Breast epithelium (tissue), 3 donors: Measurements from ENCODE around the gene NLGN4X.

Experiments
- POLR2A ChIP-seq: fragments of 450-650 bp; IDR thresholded peaks from one replicate; pipeline ENCODE4 v1.6.1; 2016; ENCODE audit warnings: antibody characterized with exemption, mild to moderate bottlenecking, moderate library complexity
- POLR2AphosphoS5 ChIP-seq, 3 donors: sonication (generic); formaldehyde crosslinking; IDR thresholded peaks; one replicate each; pipeline ENCODE4 v1.6.1; 2017; ENCODE audit warnings: antibody characterized with exemption in 3 of 3
- TF ChIP-seq, protein P1 (sequence below), 3 donors: fragments of 450-650 bp; IDR thresholded peaks; one replicate each; pipeline ENCODE4 v1.5.1; 2016 to 2017; ENCODE audit warnings: antibody characterized with exemption in 3 of 3, mild to moderate bottlenecking in 3 of 3, moderate library complexity in 3 of 3

- TF ChIP-seq, protein P1, sequence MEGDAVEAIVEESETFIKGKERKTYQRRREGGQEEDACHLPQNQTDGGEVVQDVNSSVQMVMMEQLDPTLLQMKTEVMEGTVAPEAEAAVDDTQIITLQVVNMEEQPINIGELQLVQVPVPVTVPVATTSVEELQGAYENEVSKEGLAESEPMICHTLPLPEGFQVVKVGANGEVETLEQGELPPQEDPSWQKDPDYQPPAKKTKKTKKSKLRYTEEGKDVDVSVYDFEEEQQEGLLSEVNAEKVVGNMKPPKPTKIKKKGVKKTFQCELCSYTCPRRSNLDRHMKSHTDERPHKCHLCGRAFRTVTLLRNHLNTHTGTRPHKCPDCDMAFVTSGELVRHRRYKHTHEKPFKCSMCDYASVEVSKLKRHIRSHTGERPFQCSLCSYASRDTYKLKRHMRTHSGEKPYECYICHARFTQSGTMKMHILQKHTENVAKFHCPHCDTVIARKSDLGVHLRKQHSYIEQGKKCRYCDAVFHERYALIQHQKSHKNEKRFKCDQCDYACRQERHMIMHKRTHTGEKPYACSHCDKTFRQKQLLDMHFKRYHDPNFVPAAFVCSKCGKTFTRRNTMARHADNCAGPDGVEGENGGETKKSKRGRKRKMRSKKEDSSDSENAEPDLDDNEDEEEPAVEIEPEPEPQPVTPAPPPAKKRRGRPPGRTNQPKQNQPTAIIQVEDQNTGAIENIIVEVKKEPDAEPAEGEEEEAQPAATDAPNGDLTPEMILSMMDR (IDR thresholded peaks at IDR 0.05): no peak
- TF ChIP-seq POLR2AphosphoS5 (IDR thresholded peaks at IDR 0.05): no peak
- TF ChIP-seq POLR2A: no peak
Observed at GRCh38 chrX:6175914-6176313, 52.8 kb downstream of the NLGN4X start.
